Astrocyte (in vitro differentiated cells and primary cell): ENCODE measurements around the gene PARD3B.

Experiments used
- EZH2 ChIP-seq: IDR thresholded peaks from 2 replicates; pipeline ENCODE4 v1.6.1; 2012; ENCODE audit warnings: mild to moderate bottlenecking, low read length, inconsistent platforms; ENCODE audit not compliant: insufficient read depth
- TF ChIP-seq, protein P1 (sequence below): IDR thresholded peaks from 2 replicates; pipeline ENCODE4 v1.5.1; 2011; ENCODE audit warnings: low read depth, mild to moderate bottlenecking, inconsistent platforms, low read length, moderate library complexity; ENCODE audit not compliant: insufficient read depth

DNA sequence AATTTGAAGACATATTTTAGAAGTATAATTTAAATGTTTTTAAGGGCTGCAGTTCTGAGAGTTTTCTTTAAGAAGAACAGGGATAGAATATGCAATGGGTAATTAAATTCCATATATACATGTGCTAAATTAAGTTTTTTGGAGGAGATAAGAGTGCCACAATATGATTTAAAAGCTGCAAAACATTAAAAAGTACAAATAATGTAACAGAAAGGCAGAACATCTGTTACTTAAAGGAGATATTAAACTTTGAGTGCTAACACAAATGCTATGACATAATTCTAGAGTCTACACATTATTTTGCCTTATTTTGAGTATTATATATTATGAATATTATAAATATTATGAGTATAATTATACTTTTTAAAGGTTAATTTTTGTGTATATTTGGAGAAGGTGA, 102.4 kb downstream of the PARD3B start:
- TF ChIP-seq, protein P1, sequence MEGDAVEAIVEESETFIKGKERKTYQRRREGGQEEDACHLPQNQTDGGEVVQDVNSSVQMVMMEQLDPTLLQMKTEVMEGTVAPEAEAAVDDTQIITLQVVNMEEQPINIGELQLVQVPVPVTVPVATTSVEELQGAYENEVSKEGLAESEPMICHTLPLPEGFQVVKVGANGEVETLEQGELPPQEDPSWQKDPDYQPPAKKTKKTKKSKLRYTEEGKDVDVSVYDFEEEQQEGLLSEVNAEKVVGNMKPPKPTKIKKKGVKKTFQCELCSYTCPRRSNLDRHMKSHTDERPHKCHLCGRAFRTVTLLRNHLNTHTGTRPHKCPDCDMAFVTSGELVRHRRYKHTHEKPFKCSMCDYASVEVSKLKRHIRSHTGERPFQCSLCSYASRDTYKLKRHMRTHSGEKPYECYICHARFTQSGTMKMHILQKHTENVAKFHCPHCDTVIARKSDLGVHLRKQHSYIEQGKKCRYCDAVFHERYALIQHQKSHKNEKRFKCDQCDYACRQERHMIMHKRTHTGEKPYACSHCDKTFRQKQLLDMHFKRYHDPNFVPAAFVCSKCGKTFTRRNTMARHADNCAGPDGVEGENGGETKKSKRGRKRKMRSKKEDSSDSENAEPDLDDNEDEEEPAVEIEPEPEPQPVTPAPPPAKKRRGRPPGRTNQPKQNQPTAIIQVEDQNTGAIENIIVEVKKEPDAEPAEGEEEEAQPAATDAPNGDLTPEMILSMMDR, result no peak
- no peak for TF ChIP-seq EZH2
